ENCODE data around the gene IL3RA. TPM values are rescaled to one million over a fixed set of nuclear protein-coding genes. Genes with fewer than 3 reads are reported as not detected.
"Not testable (repeated sequence)": the region's sequence is repeated elsewhere in the genome, so short reads cannot be mapped to it uniquely, and the experiment has no call there.

IL3RA gene
- under 1 TPM in 1 of 2 experiments, not detected in 1; 0.36 TPM for total RNA-seq
- under 1 TPM in 2 of 3 donors, not detected in 1; 0.14 to 0.24 TPM for polyA plus RNA-seq
- total RNA-seq, result 0 to 0.09 (median 0) reads per million in 6 experiments

- ATAC-seq, result peak; percentile 42 to 53
- peaks cover 7 to 29% (median 14%) of the 10 kb centered on the region in 4 donors for H3K4me1 Mint-ChIP-seq
- POLR2A ChIA-PET, result no interaction called here
- H3K27ac Mint-ChIP-seq, result peak within 1 kb of the TSS in 7 of 10 donors; percentile 9 to 83 (median 70)
- peaks cover 0 to 5% (median 2%) of the 10 kb centered on the region in 3 donors for H3K36me3 Mint-ChIP-seq
- DNase-seq, result peak in 1 of 10 donors; percentile 19
- peak within 1 kb of the TSS; percentile 77 to 95 (median 82) for H3K4me3 Mint-ChIP-seq
- H3K27me3 Mint-ChIP-seq, result peaks cover 0 to 8% (median 2%) of the 10 kb centered on the region in 5 donors
- peaks cover 0 to 12% (median 0%) of the 10 kb centered on the region in 9 donors for H3K9me3 Mint-ChIP-seq
Observed at GRCh38 chrX:1336331-1336943, at the start of gene IL3RA. Gene IL3RA (plus strand): TSS chrX:1336785. CDS start chrX:1341766, 4,981 bp downstream.

- POLR2A ChIA-PET, result no interaction called here
- ATAC-seq (no peak), DNase-seq (no peak)
- peak overlapping the region in 4 of 10 donors; percentile 25 to 81 (median 55) for H3K27ac Mint-ChIP-seq
- H3K27me3 Mint-ChIP-seq, result peaks cover 0 to 18% (median 3%) of the 10 kb centered on the region in 5 donors
- H3K9me3 Mint-ChIP-seq, result peaks cover 0 to 11% (median 0%) of the 10 kb centered on the region in 9 donors
- H3K36me3 Mint-ChIP-seq, result no peaks in the 10 kb centered on the region
- H3K4me1 Mint-ChIP-seq, result peaks cover 12 to 20% (median 15%) of the 10 kb centered on the region in 4 donors
- peak overlapping the region in 1 of 10 donors; percentile 39 for H3K4me3 Mint-ChIP-seq
Observed at GRCh38 chrX:1289535-1289934, 47.0 kb upstream of the IL3RA start.

GRCh38 chrX:1291110-1291740 is 45.4 kb upstream of the IL3RA start:
- Mint-ChIP-seq H3K27ac (no peak overlapping the region), H3K4me3 (no peak overlapping the region), H3K36me3 (no peaks in the 10 kb centered on the region), H3K27me3 (peaks cover 3 to 30% (median 12%) of the 10 kb centered on the region in 5 donors), H3K4me1 (peaks cover 12 to 25% (median 15%) of the 10 kb centered on the region in 4 donors), H3K9me3 (peaks cover 0 to 11% (median 0%) of the 10 kb centered on the region in 9 donors)
- ATAC-seq (no peak), DNase-seq (no peak)
- POLR2A ChIA-PET, result no interaction called here

GRCh38 chrX:1292575-1293290 is 43.9 kb upstream of the IL3RA start:
- DNase-seq (peak in 1 of 10 donors; percentile 1), ATAC-seq (no peak)
- peaks cover 12 to 25% (median 15%) of the 10 kb centered on the region in 4 donors for H3K4me1 Mint-ChIP-seq
- H3K27me3 Mint-ChIP-seq, result peaks cover 3 to 24% (median 13%) of the 10 kb centered on the region in 5 donors
- H3K36me3 Mint-ChIP-seq, result no peaks in the 10 kb centered on the region
- H3K27ac Mint-ChIP-seq, result peak overlapping the region in 3 of 10 donors; percentile 10 to 95 (median 48)
- H3K9me3 Mint-ChIP-seq, result peaks cover 0 to 11% (median 0%) of the 10 kb centered on the region in 9 donors
- H3K4me3 Mint-ChIP-seq, result peak overlapping the region in 8 of 10 donors; percentile 0 to 59 (median 42)
- POLR2A ChIA-PET, result no interaction called here

GRCh38 chrX:1294301-1295067 is 42.1 kb upstream of the IL3RA start:
- H3K9me3 Mint-ChIP-seq, result peaks cover 0 to 5% (median 0%) of the 10 kb centered on the region in 9 donors
- H3K4me3 Mint-ChIP-seq, result no peak overlapping the region
- DNase-seq (no peak), ATAC-seq (no peak)
- H3K36me3 Mint-ChIP-seq, result no peaks in the 10 kb centered on the region
- H3K27ac Mint-ChIP-seq, result no peak overlapping the region
- peaks cover 3 to 31% (median 13%) of the 10 kb centered on the region in 5 donors for H3K27me3 Mint-ChIP-seq
- H3K4me1 Mint-ChIP-seq, result peaks cover 10 to 22% (median 15%) of the 10 kb centered on the region in 4 donors
- POLR2A ChIA-PET, result no interaction called here

- POLR2A ChIA-PET, result no interaction called here
- H3K27me3 Mint-ChIP-seq, result peaks cover 3 to 34% (median 13%) of the 10 kb centered on the region in 5 donors
- H3K4me3 Mint-ChIP-seq, result no peak overlapping the region
- H3K36me3 Mint-ChIP-seq, result peaks cover 0 to 2% (median 0%) of the 10 kb centered on the region in 3 donors
- ATAC-seq, result no peak
- H3K9me3 Mint-ChIP-seq, result no peaks in the 10 kb centered on the region
- peaks cover 10 to 17% (median 15%) of the 10 kb centered on the region in 4 donors for H3K4me1 Mint-ChIP-seq
- no peak overlapping the region for H3K27ac Mint-ChIP-seq
- no peak for DNase-seq
Observed at GRCh38 chrX:1295550-1295949, 41.0 kb upstream of the IL3RA start.

- H3K36me3 Mint-ChIP-seq, POLR2A ChIA-PET, H3K9me3 Mint-ChIP-seq, DNase-seq, H3K27ac Mint-ChIP-seq, ATAC-seq, H3K4me3 Mint-ChIP-seq: not testable (repeated sequence)
- H3K27me3 Mint-ChIP-seq, result peaks cover 0 to 35% (median 13%) of the 10 kb centered on the region in 5 donors
- peaks cover 7 to 13% (median 10%) of the 10 kb centered on the region in 4 donors for H3K4me1 Mint-ChIP-seq
Observed at GRCh38 chrX:1297591-1297990, 39.0 kb upstream of the IL3RA start.

- H3K4me3 Mint-ChIP-seq, result no peak overlapping the region
- no peak overlapping the region for H3K27ac Mint-ChIP-seq
- H3K9me3 Mint-ChIP-seq, result no peaks in the 10 kb centered on the region
- peaks cover 0 to 2% (median 0%) of the 10 kb centered on the region in 3 donors for H3K36me3 Mint-ChIP-seq
- ATAC-seq (no peak), DNase-seq (no peak)
- peaks cover 0 to 18% (median 9%) of the 10 kb centered on the region in 5 donors for H3K27me3 Mint-ChIP-seq
- H3K4me1 Mint-ChIP-seq, result peaks cover 0 to 8% (median 0%) of the 10 kb centered on the region in 4 donors
- POLR2A ChIA-PET, result no interaction called here
Observed at GRCh38 chrX:1300449-1300848, 36.1 kb upstream of the IL3RA start.

GRCh38 chrX:1305411-1305810 is 31.2 kb upstream of the IL3RA start:
- H3K4me3 Mint-ChIP-seq, result no peak overlapping the region
- peak overlapping the region in 1 of 10 donors; percentile 7 for H3K27ac Mint-ChIP-seq
- POLR2A ChIA-PET, result no interaction called here
- ATAC-seq, result no peak
- H3K9me3 Mint-ChIP-seq, result peaks cover 0 to 20% (median 12%) of the 10 kb centered on the region in 9 donors
- no peak for DNase-seq
- peaks cover 0 to 7% (median 1%) of the 10 kb centered on the region in 3 donors for H3K36me3 Mint-ChIP-seq
- peaks cover 0 to 4% (median 1%) of the 10 kb centered on the region in 5 donors for H3K27me3 Mint-ChIP-seq
- peaks cover 0 to 6% (median 0%) of the 10 kb centered on the region in 4 donors for H3K4me1 Mint-ChIP-seq

GRCh38 chrX:1306909-1307625 is 29.5 kb upstream of the IL3RA start:
- DNase-seq, result no peak
- H3K27me3 Mint-ChIP-seq, result no peaks in the 10 kb centered on the region
- ATAC-seq, result no peak
- H3K27ac Mint-ChIP-seq, result peak overlapping the region in 2 of 10 donors; percentile 4 to 73
- H3K9me3 Mint-ChIP-seq, result peaks cover 0 to 20% (median 12%) of the 10 kb centered on the region in 9 donors
- peaks cover 0 to 6% (median 0%) of the 10 kb centered on the region in 4 donors for H3K4me1 Mint-ChIP-seq
- POLR2A ChIA-PET, result no interaction called here
- H3K36me3 Mint-ChIP-seq, result peaks cover 0 to 7% (median 0%) of the 10 kb centered on the region in 3 donors
- peak overlapping the region in 1 of 10 donors; percentile 33 for H3K4me3 Mint-ChIP-seq

- peaks cover 0 to 7% (median 0%) of the 10 kb centered on the region in 3 donors for H3K36me3 Mint-ChIP-seq
- H3K4me3 Mint-ChIP-seq, result no peak overlapping the region
- H3K27me3 Mint-ChIP-seq, result no peaks in the 10 kb centered on the region
- peak overlapping the region in 2 of 10 donors; percentile 44 to 73 for H3K27ac Mint-ChIP-seq
- peaks cover 0 to 9% (median 0%) of the 10 kb centered on the region in 4 donors for H3K4me1 Mint-ChIP-seq
- ATAC-seq (no peak), DNase-seq (no peak)
- POLR2A ChIA-PET, result no interaction called here
- peaks cover 0 to 20% (median 12%) of the 10 kb centered on the region in 9 donors for H3K9me3 Mint-ChIP-seq
Observed at GRCh38 chrX:1307626-1308340, 28.8 kb upstream of the IL3RA start.

Data from naive thymus-derived CD8-positive, alpha-beta T cell (primary cell).